ENCODE data around the gene SH3BGRL3.

SH3BGRL3 gene

DNA sequence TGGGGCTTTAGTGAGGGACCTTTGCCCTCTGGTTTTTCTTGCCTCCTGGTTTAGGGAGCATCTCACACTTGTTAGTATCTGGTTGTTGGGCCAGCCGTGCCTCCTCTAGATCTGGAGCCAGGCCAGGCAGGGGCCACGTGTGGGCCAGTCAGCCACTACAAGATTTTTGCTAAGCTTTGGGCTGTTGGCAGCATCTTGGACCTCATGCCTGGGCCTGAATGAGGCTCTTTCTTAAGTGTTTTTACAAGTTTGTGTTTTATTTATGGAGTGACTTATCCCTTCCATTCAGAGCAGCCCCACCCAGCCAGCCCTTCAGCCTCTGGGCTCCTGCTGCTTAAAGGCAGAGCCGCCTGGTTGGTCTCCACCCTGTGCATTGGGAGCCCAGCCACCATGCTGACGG lies 1.6 kb upstream of the SH3BGRL3 start:
- DNase-seq, result peak; percentile 72

DNA sequence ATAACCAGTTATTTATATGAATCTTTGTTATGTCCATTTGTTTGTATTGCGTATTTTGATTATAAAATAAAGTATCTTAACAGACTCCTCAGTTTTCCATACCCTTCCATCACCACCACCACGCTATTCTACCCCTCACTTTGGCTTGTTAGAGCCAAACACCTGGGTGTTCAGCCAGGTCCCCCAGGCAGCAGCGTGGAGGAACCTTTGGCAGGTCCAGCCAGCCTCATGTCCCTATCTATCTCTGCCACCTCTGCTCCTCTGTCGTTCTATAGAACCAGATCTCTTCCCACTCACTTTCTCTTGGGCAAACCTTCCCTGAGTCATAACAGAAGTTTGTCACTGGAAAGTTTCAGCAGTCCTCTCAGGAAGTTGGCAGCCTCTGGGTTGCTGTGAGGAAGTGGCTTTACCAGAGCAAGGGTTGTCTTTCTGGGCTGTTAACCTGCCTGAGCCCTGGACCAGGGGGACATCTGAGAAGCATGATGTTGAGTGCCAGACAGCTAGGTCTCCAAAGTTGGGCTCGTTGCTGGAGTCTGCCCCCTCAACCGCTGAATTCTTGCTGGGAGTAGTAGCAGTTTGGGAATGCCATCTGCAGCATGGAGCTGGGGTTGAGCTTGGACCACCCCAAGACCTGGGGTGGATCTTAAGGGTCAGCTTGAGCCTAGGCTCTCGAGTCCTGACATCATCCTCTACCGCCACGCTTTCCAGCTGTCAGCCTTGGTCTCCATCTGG lies 996 bp upstream of the SH3BGRL3 start:
- peak; percentile 49 for DNase-seq

DNA sequence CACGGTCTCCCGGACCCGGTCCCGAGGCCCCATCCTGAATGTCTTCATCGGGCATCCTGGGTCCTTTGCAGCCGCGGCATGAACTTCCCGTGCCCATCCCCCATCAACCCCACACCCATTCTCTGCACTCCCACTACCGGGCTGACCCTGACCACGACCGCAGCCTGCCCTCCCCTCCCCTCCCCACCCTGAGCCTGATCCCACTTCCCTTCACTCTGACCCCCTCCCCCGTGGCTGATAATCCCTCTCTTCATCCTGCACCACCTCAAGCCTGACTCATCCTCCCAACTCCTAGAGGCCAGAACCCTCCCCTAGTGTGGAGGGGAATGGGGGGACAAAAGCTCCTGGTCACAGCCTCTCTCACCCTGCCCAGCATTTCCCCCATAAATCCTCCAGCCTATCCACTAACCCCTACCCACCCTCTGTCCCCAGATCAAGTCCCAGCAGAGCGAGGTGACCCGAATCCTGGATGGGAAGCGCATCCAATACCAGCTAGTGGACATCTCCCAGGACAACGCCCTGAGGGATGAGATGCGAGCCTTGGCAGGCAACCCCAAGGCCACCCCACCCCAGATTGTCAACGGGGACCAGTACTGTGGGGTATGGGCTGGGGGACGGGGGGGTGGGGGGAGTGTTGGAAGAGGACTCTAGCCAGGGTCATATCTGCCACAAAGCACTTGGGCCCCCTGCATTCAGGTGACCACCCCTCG lies 602 bp downstream of the SH3BGRL3 start:
- no peak for DNase-seq

DNA sequence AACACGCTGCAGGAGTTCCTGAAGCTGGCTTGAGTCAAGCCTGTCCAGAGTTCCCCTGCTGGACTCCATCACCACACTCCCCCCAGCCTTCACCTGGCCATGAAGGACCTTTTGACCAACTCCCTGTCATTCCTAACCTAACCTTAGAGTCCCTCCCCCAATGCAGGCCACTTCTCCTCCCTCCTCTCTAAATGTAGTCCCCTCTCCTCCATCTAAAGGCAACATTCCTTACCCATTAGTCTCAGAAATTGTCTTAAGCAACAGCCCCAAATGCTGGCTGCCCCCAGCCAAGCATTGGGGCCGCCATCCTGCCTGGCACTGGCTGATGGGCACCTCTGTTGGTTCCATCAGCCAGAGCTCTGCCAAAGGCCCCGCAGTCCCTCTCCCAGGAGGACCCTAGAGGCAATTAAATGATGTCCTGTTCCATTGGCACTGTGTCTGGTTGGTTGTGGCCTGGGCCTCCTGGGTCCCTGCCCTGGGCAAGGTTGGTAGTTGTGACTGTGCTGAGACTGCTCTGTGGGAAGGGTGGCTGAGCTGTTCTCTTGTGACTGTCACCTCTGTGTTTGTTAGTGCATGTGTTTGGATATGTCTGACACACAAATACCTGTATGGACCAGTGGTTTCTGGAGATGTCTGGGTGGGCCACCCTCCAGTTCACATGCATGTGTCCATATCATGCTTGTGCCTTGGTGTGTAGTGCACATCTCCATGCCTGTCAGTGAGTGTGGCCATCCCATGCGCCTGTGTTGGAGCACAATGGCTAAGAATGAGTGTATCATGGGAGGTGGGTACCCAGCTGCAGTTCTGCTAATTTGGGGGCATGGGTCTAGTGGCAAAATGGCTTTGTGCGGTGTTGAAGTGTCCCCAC lies 1.4 kb downstream of the SH3BGRL3 start:
- DNase-seq, result no peak

DNA sequence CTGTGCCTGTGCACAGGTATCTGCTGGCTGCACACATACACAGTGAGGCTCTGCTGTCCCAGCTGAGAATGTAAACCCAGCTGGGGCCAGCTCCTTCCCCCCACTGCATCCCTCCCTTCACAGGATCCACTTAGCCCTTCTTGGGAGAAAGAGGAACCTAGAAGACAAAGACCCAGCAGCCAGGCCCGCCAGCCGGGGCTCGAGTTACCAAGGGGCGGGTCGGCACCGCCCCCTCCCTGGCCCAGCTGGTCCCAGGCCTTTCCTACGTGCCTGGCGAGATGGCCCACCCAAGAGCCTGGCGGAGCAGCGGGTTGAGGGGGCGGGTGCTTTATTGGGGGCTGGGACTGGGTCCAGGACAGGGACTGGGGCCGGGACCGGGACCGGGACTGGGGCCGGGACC lies 2.1 kb downstream of the SH3BGRL3 start:
- peak; percentile 76 for DNase-seq

DNA sequence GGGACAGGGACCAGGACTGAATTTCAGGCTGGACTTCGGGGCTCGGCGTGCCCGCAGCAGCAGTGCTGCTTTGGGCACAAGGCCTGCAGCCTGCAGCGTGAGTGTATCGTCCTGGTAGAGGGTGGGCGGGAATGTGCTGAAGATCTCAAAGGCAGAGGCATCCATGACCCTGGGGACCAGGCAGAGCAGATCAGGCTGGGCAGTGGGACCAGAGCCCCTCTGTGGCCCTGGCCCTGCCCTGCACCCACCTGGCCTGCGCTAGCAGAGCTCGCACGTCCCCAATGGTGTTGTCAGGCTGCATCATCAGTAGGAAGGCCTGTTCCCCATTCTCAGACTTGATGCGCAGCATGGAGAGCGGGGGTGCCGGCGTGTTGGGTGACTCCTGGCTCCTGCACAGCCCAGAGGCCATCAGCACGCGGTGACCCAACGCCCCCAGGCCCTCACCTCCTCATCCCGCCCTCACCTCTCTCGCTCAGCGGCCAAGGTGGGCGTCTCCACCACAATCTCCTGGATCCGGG lies 2.6 kb downstream of the SH3BGRL3 start:
- DNase-seq, result no peak

DNA sequence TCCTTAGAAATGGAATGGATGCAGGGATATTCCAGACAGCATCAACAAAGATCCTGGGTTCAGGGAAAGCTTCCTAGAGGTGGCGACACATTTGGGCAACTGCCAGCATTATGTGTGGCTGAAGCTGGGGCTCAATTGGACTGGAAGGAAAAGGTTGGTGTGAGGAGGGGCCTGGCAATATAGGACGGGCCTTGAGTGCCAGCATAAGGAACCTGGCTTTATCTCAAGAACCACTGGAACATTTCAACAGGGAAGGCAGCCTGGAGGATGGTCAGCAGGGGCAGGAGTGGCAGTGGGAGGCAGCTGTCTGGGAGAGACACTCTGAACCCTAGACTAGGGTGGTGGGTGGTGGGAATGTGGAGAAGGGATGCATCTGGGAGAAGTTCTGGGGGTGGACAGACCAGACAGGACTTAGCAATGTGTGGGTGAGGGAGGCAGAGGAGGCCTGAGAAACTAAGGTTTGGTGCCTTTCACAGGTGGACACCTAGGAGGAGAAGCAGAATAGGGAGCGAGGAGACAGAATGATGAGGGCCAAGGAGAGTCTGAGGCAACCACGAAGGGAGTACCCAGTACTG lies 3.5 kb downstream of the SH3BGRL3 start:
- no peak for DNase-seq

DNA sequence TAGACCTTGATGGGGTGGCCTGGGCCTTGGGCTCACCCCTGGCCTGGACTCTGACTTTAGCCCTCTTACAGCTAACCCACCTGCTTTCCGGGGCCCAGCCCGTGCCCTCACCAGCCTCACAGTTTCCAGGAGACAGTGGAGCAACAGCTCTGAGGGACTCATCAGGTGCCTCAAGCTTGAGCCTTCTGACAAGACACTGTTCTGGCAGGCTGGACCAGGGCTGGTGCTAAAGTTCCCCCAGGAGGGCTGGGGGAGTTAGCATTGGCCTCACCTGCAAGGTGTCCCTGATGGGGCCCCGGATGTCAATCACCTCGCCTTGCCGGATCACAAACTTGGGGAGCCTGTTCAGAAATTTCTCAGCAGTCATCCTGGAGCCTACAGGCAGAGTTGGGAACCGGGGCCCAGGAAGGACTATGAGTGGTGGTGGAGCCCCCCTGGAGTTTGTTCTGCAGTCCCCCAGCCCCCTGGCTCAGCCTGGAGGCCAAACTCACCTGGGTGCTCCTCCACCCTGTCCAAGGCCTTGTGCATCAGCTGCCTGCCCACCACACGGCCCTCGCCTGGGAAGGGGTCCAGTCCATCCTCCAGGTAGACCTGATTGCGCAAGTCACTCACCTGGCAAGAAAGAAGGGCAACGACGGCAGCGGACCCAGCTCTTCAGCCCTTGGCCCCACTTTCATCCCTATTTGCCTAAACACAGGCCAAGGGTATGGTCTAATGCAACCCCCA lies 4.1 kb downstream of the SH3BGRL3 start:
- no peak for DNase-seq

DNA sequence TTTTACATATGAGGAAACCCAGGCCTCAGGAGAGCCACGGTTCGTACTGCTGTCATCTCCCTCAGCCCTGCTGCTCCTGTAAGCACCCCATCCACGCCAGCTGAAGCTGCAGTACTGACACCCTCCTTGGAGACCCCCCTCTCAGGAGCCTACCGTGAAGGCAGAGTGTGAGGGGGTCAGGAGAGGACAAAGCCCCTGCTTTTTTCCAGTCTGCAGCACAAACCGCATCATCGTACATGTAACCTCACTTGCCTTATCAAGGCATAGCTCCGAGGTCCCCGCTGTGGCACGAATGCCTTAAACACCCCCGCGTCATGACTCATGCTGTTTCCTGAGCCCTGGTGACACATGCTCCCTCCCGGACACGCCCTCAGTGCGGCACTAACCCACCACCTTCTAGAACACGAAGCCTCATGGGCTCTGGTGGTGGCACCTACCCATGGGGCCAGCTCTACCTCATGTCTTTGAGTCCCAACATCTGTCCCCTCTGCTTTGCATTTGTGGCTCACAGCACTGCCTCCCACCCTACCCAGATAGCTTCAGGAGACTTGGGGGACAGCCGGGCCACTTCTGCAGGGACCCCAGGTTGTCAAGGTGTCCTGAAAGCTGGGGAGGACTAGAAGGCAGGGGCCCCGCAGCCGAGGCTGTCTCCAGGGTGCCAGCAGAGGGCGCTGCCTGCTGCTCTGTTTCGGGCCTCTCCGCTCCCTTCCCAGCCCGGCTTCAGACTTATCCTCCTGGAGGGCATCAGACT lies 4.9 kb downstream of the SH3BGRL3 start:
- DNase-seq, result peak; percentile 50

DNA sequence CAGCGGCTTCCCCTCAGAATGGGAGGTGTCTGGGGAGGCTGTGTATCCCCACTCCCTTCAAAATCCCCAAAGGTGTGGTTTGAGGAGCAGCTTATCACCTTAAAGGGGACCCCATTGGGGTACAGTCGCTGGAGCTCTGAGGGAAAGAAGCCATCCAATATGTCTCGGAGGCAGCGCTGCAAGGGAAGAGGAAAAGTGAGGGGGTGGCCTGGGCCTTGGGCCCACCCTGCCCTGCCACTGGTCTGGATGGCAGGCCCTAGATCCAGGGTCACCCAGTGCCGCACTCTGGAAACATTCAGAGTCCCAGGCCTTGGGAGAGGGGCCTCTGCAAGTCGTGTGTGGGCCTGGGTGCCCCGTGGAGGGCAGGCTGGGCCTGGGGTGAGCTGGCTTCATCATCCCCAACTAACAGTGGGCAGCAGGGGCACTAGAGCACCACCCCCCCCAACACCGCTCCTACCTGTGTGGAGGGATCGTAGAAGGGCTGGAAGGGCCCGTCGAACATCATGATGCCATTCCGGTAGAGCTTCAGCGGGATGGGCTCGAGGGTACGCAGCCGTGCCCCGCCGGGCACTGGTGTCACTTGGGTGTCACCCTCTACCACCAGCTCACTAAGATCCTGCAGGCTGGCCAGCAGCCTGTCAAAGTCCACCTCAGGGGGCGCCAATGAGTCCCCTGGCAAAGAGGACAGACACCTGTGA lies 5.6 kb downstream of the SH3BGRL3 start:
- no peak for DNase-seq

DNA sequence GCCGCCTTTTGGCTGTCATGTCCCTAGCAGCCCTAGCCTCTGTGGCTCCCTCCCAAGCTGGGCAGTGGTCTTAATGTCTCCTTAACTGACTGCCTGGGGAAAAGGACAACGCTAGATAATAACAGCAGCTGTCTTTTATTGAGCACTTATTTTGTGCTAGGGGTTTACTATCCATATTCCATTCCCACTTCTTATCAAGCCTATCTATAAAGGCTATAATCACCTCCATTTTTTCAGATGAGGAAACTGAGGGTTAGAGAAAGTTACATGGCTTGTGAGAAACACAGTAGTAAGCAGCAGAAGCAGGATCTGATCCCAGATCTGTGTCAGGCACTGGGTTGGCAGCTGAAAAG lies 6.2 kb downstream of the SH3BGRL3 start:
- no peak for DNase-seq

DNA sequence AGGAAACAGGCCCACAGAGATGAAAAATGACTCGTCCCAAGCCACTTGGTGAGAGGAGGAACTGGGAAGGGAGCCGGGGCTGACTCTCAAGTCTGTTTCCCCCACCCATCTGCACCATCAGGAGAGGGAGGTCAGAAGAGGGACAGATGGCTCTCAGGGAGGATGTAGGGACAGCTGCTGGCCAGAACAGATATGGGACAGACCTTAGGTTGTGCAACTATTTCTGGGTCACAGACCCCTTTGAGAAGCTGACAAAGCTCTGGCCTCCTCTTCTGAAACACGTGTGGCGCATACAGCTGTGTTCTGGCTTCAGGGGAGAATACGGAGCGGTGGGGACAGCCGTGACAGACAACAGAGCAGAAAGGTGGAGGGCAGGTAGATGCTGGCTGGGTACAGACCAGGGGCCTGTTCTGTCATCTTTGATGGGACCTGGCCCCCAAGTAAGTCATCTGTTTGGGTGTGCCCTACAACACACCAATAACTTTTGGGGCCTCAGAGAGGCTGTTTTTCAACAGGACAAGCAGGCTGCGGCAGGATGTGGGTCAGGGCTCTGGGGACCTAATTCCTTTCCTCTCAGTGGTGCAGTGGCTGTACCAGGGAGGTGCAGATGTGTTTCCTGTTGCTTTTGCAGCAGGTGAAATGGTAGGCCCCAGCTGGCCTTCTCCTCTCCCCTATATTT lies 7.3 kb downstream of the SH3BGRL3 start:
- no peak for DNase-seq

DNA sequence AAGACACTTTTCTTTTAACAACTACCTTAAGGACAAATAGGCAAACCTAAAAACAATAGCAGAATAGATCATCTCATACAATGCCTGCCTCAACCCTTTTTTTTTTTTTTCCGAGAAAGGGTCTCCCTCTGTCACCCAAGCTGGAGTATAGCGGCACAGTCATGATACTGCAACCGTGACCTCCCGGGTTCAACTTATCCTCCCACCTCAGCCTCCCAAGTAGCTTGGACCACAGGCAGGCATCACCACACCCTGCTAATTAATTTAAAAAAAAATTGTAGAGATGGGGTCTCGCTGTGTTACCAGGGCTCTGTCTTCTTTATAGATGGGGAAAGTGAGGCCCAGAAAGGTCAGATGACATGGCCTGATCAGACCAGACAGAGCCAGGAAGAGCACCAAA lies 7.9 kb downstream of the SH3BGRL3 start:
- DNase-seq, result no peak

DNA sequence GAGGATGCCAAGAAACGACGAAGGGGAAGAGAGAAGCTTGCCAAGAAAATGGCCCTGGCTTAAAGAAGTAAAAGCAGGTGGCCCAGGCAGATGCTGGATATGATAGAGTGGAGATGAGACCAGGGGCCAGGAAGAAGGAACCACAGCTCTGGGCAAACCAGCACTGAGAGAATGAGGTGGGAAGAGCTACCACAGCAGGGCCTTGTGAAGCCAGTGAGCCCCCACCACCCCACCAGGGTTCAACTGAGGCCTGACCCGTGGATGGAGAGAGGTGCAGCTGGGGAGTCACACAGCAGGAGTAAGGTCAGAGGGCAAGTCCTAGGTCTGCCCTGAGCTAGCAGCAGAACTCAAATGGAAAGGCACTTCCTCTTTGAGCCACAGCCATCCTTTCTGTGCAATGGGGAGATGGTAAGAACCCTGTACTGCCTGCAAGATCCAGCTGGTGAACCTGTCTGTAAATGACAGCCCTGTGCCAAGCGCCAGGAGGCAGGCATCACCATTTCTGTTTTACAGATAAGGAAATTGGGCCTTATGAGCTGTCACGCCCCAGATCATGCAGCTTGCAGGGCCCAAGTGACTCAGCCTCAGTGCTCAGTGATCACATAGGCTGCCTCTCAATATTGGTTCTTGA lies 8.5 kb downstream of the SH3BGRL3 start:
- DNase-seq, result no peak

DNA sequence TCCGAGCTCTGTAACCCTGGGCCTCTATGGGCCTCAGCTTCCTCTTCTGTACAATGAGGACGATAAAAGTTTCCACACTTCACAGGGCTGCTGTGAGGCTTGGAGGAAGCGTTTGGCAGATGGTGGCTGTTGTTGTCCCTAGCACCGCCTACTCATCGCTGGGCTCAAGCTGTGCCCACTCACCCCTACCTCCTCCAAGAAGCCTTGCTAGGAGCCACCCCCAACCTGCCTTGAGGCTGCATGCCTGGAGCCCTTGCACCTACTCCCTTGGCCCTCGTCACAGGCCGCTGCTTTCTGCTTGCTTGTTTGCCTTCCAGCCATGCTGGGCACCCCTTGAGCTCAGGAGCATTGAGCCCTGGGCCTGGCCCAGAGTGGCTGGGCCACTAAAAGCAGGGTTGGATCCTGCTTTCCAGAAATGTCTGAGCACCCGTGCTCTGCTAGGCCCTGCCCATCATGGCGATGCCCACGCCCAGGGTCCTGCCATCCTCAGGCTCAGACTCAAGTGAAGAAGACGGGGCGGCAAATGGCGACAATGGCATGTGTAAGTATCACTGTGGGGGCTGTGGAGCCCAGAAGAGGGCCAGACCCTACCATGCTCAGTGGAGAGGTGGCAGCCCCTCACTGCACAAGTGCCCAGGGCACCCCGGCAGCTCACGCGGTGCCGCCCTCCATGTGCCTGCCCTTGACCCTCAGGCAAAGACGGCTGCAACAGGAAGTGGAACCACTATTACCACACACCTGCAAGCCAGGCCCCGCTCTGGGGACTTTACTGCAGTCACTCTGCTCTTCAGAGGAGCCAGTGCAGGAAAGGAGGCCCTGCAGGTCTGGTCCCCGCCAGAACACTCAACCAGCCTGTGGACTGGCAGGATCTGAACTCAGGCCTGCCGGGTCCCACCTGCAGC lies 9.5 kb downstream of the SH3BGRL3 start:
- DNase-seq, result no peak

DNA sequence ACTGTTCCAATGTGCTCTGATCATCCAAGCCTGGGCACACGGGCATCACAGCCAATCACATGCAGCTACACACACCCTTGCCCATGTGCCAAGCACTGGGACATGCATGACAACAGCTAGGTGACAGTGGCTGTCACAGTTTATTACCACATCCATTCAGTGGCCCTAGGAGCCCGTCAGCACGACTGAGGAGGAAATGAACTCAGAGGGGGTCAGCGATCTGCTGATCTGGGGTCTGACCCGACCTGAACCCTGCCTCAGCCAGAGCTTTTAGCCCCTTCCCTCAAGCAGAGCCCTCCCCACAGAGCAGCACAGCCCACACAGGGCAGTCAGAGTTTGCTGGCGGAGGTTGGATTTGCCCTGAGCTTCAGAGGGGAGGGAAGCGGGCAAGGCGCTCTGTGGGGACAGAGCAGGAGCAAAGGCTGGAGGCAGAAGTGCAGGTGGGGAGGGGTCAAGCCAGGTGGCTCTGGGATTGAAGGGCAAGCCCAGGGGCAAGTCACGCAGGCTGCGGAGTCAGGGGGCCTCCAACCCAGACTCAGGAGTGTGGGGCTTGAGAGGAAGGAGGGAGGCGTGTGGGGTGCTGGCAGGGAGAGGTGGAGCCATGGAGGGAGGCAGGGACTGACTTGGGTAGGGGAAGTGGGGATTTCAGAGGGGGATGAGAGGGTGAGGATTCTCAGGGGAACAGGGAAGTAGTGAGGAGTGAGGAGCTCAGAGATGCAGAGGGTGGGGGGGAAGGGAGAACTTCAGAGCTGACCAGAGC lies 10.4 kb downstream of the SH3BGRL3 start:
- no peak for DNase-seq

DNA sequence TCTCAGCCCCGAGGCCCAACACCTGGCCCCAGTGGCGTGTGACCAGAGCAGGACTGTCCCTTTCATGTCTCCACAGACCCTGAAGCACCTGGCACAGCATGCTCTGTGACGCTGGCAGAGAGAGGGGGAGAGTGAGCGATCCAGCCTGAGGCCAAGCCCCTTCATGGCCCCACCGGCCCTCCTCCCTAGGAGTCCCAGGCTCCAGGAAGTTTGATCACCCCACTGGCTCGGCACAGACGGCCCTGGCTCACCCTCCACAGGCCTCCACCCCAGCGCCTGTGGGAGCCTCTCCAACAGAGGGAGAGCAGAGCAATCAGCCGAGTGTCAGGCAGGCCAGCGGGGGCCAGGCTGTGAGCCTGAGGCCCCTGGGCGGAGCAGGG lies 11.0 kb downstream of the SH3BGRL3 start:
- DNase-seq, result peak; percentile 47

DNA sequence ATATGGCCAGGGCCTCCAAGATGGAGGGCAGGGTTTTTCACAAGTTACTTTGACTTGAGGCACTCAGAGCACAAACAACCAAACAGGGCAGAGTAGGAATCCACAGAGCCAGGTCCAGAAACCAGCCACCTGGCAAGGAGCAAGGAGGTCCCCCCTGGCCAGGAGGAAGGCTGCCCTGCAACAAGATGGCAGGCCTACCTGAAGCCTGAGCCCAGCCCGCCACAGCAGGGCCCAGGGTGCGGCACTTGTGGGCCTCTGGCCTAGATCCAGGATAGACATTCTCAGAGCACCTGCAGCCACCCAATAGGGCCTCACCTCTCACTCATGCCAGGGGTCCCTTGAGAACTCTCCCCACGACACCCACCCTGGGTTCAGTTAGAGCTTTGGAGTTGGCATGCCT lies 11.5 kb downstream of the SH3BGRL3 start:
- DNase-seq, result no peak
